GM12878 (cell line): ENCODE results near the gene CRAT. TPM values are rescaled to one million over a fixed set of nuclear protein-coding genes. Genes with fewer than 3 reads are reported as not detected.

Experiments
- ATAC-seq: fragments of 200-7000 bp; cut with Tn5 transposase; 3 replicates; pipeline ENCODE4 v1.9.1; 2020; ENCODE audit warnings: mild to moderate bottlenecking, moderate library complexity
- BruUV-seq: library from RNA; stranded (reverse); fragments of 400-500 nt; replicated peaks from 2 replicates; lab custom pipeline; 2021; lab: Mats Ljungman, UMichigan
- CTCF ChIA-PET: fragments of 300-600 bp; sonication (Branson Sonifier 250); formaldehyde crosslinking; extraction: SDS; loops from one replicate; lab custom pipeline; 2021; ENCODE audit warnings: inconsistent platforms; lab: Yijun Ruan, JAX
- POLR2A ChIA-PET: fragments of 350-600 bp; formaldehyde crosslinking; extraction: SDS; loops from one replicate; lab custom pipeline; 2021; ENCODE audit warnings: inconsistent platforms; lab: Charles Lee
- RAD21 ChIA-PET: fragments of 300-600 bp; sonication (Branson Sonifier 250); formaldehyde crosslinking; loops from one replicate; lab custom pipeline; 2023; ENCODE audit warnings: antibody characterized with exemption; ENCODE audit not compliant: unreplicated experiment; lab: Charles Lee
- SMC1A ChIA-PET: fragments of 300-600 bp; sonication (Branson Sonifier 250); formaldehyde crosslinking; loops from one replicate; lab custom pipeline; 2023; ENCODE audit not compliant: unreplicated experiment, uncharacterized antibody; lab: Charles Lee
- DNase-seq: peaks from one replicate; pipeline ENCODE4 v3.0.0-alpha.2; 2011; ENCODE audit warnings: low read depth, low spot score
- FAIRE-seq: peaks from 3 replicates; lab custom pipeline; 2011; peaks lifted over from hg19 to GRCh38; lab: Jason Lieb, UNC
- H2AFZ ChIP-seq: 2 replicates; pipeline ENCODE4 v1.6.0; 2011; ENCODE audit warnings: low read depth, low read length, control low read depth; ENCODE audit not compliant: control insufficient read depth
- H3K27ac ChIP-seq: 2 replicates; pipeline ENCODE4 v1.5.1; 2011; ENCODE audit warnings: control low read depth; ENCODE audit not compliant: control insufficient read depth, insufficient read depth
- H3K27me3 ChIP-seq, 2 experiments: replicated peaks in 1 of 2; 2 replicates each; pipeline versions ENCODE4 v1.6.0 to v1.6.1; 2011; ENCODE audit warnings: low read length in 1 of 2; ENCODE audit not compliant: control insufficient read depth in 2 of 2, insufficient read depth in 2 of 2
- H3K36me3 ChIP-seq, 2 experiments: 2 replicates each; pipeline ENCODE4 v1.5.1; 2011; ENCODE audit warnings: low read length in 1 of 2; ENCODE audit not compliant: control insufficient read depth in 2 of 2, insufficient read depth in 2 of 2
- H3K4me1 ChIP-seq: 2 replicates; pipeline ENCODE4 v1.6.1; 2011; ENCODE audit warnings: mild to moderate bottlenecking, low read length, moderate library complexity, mixed read lengths; ENCODE audit not compliant: control insufficient read depth, insufficient read depth
- H3K4me2 ChIP-seq: 2 replicates; pipeline ENCODE4 v1.6.0; 2011; ENCODE audit warnings: control low read depth; ENCODE audit not compliant: control insufficient read depth, insufficient read depth
- H3K4me3 ChIP-seq: fragments of 200-600 bp; sonication (generic); 2 replicates; pipeline ENCODE4 v1.5.1; 2016
- H3K79me2 ChIP-seq: 2 replicates; pipeline ENCODE4 v1.6.0; 2011; ENCODE audit warnings: low read length; ENCODE audit not compliant: control insufficient read depth, insufficient read depth
- H3K9ac ChIP-seq: 2 replicates; pipeline ENCODE4 v1.8.0; 2011; ENCODE audit warnings: low read length, control low read depth, mixed read lengths; ENCODE audit not compliant: control insufficient read depth, insufficient read depth
- H3K9me3 ChIP-seq: replicated peaks from 3 replicates; pipeline ENCODE4 v1.5.1; 2011; ENCODE audit warnings: mild to moderate bottlenecking, low read length; ENCODE audit not compliant: control insufficient read depth, insufficient read depth
- H4K20me1 ChIP-seq: 2 replicates; pipeline ENCODE4 v1.6.0; 2011; ENCODE audit not compliant: control insufficient read depth, insufficient read depth
- ATF7 ChIP-seq: fragments of 450-650 bp; IDR thresholded peaks from 2 replicates; pipeline ENCODE4 v1.6.1; 2016; ENCODE audit warnings: low read depth, mild to moderate bottlenecking
- IRF4 ChIP-seq: IDR thresholded peaks from 2 replicates; pipeline ENCODE4 v1.6.1; 2011; ENCODE audit warnings: low read depth, low read length
- KDM1A ChIP-seq: fragments of 200-600 bp; sonication (generic); IDR thresholded peaks from 2 replicates; pipeline ENCODE4 v1.6.1; 2016; ENCODE audit warnings: borderline replicate concordance
- MTA3 ChIP-seq: IDR thresholded peaks from 2 replicates; pipeline ENCODE4 v1.6.1; 2012; ENCODE audit warnings: low read length, inconsistent platforms, borderline replicate concordance
- NFXL1 ChIP-seq: fragments of 450-650 bp; IDR thresholded peaks from 2 replicates; pipeline ENCODE4 v1.6.1; 2017; ENCODE audit warnings: antibody characterized with exemption, mild to moderate bottlenecking, borderline replicate concordance
- SIN3A ChIP-seq: IDR thresholded peaks from 2 replicates; pipeline ENCODE4 v1.6.1; 2012; ENCODE audit warnings: low read depth, low read length, improper control_type of control experiment
- SREBF2 ChIP-seq: IDR thresholded peaks from 2 replicates; pipeline ENCODE4 v1.6.1; 2012; ENCODE audit warnings: mild to moderate bottlenecking, low read length
- STAT1 ChIP-seq: fragments of 450-650 bp; conservative IDR thresholded peaks from 2 replicates; pipeline ENCODE4 v1.6.1; 2014; ENCODE audit warnings: antibody characterized with exemption, mild to moderate bottlenecking
- YY1 ChIP-seq: IDR thresholded peaks from 2 replicates; pipeline ENCODE4 v1.6.1; 2011; ENCODE audit warnings: low read depth, mild to moderate bottlenecking, low read length
- ZNF217 ChIP-seq: fragments of 450-650 bp; IDR thresholded peaks from 2 replicates; pipeline ENCODE4 v1.6.1; 2017; ENCODE audit warnings: antibody characterized with exemption, mild to moderate bottlenecking
- WGBS: methylation state at CpG from one replicate; pipeline ENCODE4 v1.1.6; 2016; ENCODE audit warnings: low lambda C conversion rate; ENCODE audit not compliant: insufficient replicate concordance, insufficient coverage; ENCODE audit errors: missing lambda C conversion rate; 5-methylcytosine and 5-hydroxymethylcytosine counted together
- in situ Hi-C: fragments of 300-500 bp; cut with MboI; formaldehyde crosslinking; loops from 9 replicates; pipeline ENCODE4 v1.14.3; 2018; ENCODE audit warnings: mixed read lengths
- intact Hi-C: fragments of 100-400 bp; cut with micrococcal nuclease; formaldehyde crosslinking; loops from one replicate; pipeline ENCODE4 v1.14.2; 2022; ENCODE audit not compliant: unreplicated experiment
- polyA plus RNA-seq, 11 experiments: library from polyadenylated mRNA; depleted of rRNA in 4 of 11; unstranded in 6 of 11; stranded (reverse) in 5 of 11; fragments of >200 nt; fragmentation: Nextera tagmentation in 4 of 11; fragmentation: Illumina TruSeq in 1 of 11; extraction: Ambion mirVana in 4 of 11; extraction: Trizol in 1 of 11; gene quantifications; 1 replicate in 1 of 11; 2 replicates in 10 of 11; pipeline versions ENCODE4 v1.2.1 to v1.2.3, GENCODE V29; 2011 to 2016; ENCODE audit warnings: inconsistent platforms in 2 of 11, missing spikeins in 2 of 11, low read depth in 1 of 11
- total RNA-seq, 4 experiments: library from RNA; depleted of rRNA in 3 of 4; stranded (reverse); fragments of >200 nt in 3 of 4; fragmentation: Illumina TruSeq in 1 of 4; extraction: Trizol in 1 of 4; gene quantifications; 2 replicates each; pipeline versions ENCODE4 v1.2.1 to v1.2.3, GENCODE V29; 2013 to 2021
- TF ChIP-seq, protein P1 (sequence below): fragments of 150-350 bp; IDR thresholded peaks from 2 replicates; pipeline ENCODE4 v1.6.1; 2014; ENCODE audit warnings: mild to moderate bottlenecking, low read depth, low read length
- TF ChIP-seq, protein P2 (sequence below): fragments of 450-650 bp; conservative IDR thresholded peaks from 2 replicates; pipeline ENCODE4 v1.6.1; 2017; ENCODE audit warnings: mild to moderate bottlenecking, moderate library complexity
- TF ChIP-seq, protein P3 (sequence below): fragments of 450-650 bp; IDR thresholded peaks from 2 replicates; pipeline ENCODE4 v1.6.1; 2017; ENCODE audit warnings: borderline replicate concordance
- TF ChIP-seq, protein P4 (sequence below): fragments of 450-650 bp; IDR thresholded peaks from 2 replicates; pipeline ENCODE4 v1.6.1; 2016; ENCODE audit warnings: mild to moderate bottlenecking, moderate library complexity, borderline replicate concordance

Gene CRAT
- total and polyA plus RNA-seq, 10 of the 15 experiments (the other 5 are each of a cell fraction or from before 2014, with no cell fraction given), result 0.10 to 3.4 (median 1.8) TPM

DNA sequence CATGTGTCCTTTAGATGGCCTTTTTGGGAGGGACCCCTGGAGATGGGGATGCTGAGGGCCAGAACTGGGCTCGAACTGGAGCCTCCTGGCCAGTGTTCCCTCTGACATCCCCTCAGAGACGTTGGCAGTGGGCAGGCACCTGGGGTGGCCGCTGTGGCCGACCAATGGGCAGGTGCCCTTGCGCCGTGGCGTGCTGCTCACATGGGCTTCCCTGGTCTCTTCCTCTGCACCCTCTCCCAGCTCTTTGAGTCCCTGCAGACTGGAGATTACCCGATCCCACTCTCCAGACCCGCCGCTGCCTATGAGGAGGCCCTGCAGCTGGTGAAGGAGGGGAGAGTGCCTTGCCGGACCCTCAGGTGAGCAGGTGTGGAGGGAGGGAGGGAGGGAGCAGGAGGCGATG lies 49.6 kb downstream of the CRAT start:
- no peak for DNase-seq
- Histone ChIP-seq H3K9ac (no peak overlapping the region), H3K4me2 (no peak overlapping the region), H3K4me1 (no peaks in the 10 kb centered on the region), H3K36me3 (peaks cover 7 to 10% of the 10 kb centered on the region in 2 experiments; a peak in 3 of 4 replicates), H3K27ac (no peak overlapping the region), H3K4me3 (no peak overlapping the region)
- POLR2A ChIA-PET, result no interaction called here
- SMC1A ChIA-PET, result no interaction called here
- in situ Hi-C loops, result no loop called here
- intact Hi-C loops, result no loop called here
- CTCF ChIA-PET, result no interaction called here
- BruUV-seq, result no TSS peak
- TF ChIP-seq, protein P1, sequence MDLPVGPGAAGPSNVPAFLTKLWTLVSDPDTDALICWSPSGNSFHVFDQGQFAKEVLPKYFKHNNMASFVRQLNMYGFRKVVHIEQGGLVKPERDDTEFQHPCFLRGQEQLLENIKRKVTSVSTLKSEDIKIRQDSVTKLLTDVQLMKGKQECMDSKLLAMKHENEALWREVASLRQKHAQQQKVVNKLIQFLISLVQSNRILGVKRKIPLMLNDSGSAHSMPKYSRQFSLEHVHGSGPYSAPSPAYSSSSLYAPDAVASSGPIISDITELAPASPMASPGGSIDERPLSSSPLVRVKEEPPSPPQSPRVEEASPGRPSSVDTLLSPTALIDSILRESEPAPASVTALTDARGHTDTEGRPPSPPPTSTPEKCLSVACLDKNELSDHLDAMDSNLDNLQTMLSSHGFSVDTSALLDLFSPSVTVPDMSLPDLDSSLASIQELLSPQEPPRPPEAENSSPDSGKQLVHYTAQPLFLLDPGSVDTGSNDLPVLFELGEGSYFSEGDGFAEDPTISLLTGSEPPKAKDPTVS, result no peak
- TF ChIP-seq KDM1A, result no peak
- no peak for TF ChIP-seq SIN3A
- TF ChIP-seq NFXL1, result no peak
- TF ChIP-seq STAT1, result no peak
- TF ChIP-seq IRF4, result no peak
- no peak for TF ChIP-seq YY1
- TF ChIP-seq MTA3, result no peak
- TF ChIP-seq, protein P2, sequence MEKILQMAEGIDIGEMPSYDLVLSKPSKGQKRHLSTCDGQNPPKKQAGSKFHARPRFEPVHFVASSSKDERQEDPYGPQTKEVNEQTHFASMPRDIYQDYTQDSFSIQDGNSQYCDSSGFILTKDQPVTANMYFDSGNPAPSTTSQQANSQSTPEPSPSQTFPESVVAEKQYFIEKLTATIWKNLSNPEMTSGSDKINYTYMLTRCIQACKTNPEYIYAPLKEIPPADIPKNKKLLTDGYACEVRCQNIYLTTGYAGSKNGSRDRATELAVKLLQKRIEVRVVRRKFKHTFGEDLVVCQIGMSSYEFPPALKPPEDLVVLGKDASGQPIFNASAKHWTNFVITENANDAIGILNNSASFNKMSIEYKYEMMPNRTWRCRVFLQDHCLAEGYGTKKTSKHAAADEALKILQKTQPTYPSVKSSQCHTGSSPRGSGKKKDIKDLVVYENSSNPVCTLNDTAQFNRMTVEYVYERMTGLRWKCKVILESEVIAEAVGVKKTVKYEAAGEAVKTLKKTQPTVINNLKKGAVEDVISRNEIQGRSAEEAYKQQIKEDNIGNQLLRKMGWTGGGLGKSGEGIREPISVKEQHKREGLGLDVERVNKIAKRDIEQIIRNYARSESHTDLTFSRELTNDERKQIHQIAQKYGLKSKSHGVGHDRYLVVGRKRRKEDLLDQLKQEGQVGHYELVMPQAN, result no peak
- TF ChIP-seq, protein P3, sequence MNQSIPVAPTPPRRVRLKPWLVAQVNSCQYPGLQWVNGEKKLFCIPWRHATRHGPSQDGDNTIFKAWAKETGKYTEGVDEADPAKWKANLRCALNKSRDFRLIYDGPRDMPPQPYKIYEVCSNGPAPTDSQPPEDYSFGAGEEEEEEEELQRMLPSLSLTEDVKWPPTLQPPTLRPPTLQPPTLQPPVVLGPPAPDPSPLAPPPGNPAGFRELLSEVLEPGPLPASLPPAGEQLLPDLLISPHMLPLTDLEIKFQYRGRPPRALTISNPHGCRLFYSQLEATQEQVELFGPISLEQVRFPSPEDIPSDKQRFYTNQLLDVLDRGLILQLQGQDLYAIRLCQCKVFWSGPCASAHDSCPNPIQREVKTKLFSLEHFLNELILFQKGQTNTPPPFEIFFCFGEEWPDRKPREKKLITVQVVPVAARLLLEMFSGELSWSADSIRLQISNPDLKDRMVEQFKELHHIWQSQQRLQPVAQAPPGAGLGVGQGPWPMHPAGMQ, result no peak
- TF ChIP-seq, protein P4, sequence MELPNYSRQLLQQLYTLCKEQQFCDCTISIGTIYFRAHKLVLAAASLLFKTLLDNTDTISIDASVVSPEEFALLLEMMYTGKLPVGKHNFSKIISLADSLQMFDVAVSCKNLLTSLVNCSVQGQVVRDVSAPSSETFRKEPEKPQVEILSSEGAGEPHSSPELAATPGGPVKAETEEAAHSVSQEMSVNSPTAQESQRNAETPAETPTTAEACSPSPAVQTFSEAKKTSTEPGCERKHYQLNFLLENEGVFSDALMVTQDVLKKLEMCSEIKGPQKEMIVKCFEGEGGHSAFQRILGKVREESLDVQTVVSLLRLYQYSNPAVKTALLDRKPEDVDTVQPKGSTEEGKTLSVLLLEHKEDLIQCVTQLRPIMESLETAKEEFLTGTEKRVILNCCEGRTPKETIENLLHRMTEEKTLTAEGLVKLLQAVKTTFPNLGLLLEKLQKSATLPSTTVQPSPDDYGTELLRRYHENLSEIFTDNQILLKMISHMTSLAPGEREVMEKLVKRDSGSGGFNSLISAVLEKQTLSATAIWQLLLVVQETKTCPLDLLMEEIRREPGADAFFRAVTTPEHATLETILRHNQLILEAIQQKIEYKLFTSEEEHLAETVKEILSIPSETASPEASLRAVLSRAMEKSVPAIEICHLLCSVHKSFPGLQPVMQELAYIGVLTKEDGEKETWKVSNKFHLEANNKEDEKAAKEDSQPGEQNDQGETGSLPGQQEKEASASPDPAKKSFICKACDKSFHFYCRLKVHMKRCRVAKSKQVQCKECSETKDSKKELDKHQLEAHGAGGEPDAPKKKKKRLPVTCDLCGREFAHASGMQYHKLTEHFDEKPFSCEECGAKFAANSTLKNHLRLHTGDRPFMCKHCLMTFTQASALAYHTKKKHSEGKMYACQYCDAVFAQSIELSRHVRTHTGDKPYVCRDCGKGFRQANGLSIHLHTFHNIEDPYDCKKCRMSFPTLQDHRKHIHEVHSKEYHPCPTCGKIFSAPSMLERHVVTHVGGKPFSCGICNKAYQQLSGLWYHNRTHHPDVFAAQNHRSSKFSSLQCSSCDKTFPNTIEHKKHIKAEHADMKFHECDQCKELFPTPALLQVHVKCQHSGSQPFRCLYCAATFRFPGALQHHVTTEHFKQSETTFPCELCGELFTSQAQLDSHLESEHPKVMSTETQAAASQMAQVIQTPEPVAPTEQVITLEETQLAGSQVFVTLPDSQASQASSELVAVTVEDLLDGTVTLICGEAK, result no peak
- no peak for TF ChIP-seq SREBF2
- no peak for TF ChIP-seq ZNF217
- no peak for TF ChIP-seq ATF7
- TF ChIP-seq, all 136 proteins: peak for 0
- H3K9me3 ChIP-seq, result no peaks in the 10 kb centered on the region
- WGBS, result 93% methylated on average over 10 of the region's 12 CpGs
- no peak overlapping the region for H2AFZ ChIP-seq
- RAD21 ChIA-PET, result no interaction called here
- H4K20me1 ChIP-seq, result no peaks in the 10 kb centered on the region
- no peak for ATAC-seq
- no peaks in the 10 kb centered on the region for H3K27me3 ChIP-seq
- H3K79me2 ChIP-seq, result no peaks in the 10 kb centered on the region
- FAIRE-seq, result no peak
